Hematopoietic multipotent progenitor cell (in vitro differentiated cells): ENCODE results near the gene BEND5. TPM values are rescaled to one million over a fixed set of nuclear protein-coding genes. Genes with fewer than 3 reads are reported as not detected.

Experiments used
- DNase-seq, 3 donors: peaks; one replicate each; pipeline ENCODE4 v3.0.0-alpha.2; 2011 to 2015; ENCODE audit warnings: low read depth in 2 of 3, low spot score in 2 of 3
- total RNA-seq: library from RNA; depleted of rRNA; stranded (reverse); fragments of >200 nt; gene quantifications from one replicate; pipeline ENCODE4 v1.2.3, GENCODE V29; 2012

Gene BEND5
- total RNA-seq, 1 donor: 9.2 TPM

- DNase-seq: no peak
Measured at GRCh38 chr1:48726139-48726538, 50.6 kb downstream of the BEND5 start.

GRCh38 chr1:48725341-48726046 lies 51.2 kb downstream of the BEND5 start:
- DNase-seq: no peak

DNA sequence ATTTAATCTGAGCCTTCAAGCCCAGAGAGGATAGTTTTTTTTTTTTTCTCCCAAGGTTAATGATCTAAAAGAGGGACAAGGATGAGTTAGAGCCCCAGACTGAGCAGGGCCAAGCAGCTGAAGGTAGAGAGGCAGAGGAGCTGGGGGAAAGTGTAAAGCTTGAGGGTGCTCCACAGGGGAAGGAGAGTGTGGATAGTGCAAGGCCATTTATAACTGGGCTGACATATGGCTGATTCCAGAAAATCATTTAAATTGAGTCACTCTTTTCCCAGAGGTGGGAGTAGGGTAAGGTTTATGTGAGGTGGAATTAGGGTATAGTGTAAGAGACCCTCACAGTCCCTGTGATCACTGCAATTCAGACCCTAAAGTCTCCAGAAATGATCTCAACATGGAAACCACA lies 55.8 kb downstream of the BEND5 start:
- DNase-seq: no peak

- no peak for DNase-seq
Measured at GRCh38 chr1:48718705-48719104, 58.0 kb downstream of the BEND5 start.

GRCh38 chr1:48718116-48718630 lies 58.5 kb downstream of the BEND5 start:
- DNase-seq: no peak

DNA sequence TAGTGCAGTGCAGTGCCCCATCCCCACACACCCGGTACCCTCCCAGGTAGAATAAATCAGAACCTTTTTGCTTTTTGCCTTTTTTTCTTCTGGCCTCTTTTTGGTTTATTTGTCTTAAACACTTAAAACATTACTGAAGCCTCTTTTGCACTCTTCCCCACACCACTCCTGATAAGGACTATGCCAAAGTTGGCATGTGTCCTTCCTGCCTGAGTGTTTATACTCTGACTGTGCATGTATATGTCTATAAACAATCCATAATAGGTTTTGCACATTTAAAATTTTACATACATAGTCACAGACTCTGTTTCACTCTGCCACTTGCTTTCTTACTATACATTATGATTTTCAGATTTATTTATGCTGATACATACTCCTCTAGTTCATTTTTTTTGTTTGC lies 59.6 kb downstream of the BEND5 start:
- DNase-seq: no peak

DNA sequence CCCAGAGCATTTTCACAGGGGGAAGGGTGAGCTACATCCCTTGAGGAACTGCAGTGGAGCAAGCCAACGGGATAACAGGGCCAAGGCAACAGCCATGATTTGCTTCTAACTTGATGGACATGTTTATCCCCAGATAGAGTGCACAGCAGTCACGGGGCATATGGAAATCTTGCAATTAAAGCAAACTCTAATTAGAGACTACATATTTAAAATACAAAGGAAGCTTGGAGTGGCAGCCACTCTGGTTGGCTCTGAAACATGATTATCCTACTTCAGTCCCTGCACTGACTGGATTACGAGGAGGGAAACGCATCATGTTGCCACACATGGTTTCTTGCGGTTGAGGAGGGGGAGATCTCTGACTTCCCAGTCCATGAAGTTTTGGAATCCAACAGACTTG lies 60.8 kb downstream of the BEND5 start:
- no peak for DNase-seq

DNA sequence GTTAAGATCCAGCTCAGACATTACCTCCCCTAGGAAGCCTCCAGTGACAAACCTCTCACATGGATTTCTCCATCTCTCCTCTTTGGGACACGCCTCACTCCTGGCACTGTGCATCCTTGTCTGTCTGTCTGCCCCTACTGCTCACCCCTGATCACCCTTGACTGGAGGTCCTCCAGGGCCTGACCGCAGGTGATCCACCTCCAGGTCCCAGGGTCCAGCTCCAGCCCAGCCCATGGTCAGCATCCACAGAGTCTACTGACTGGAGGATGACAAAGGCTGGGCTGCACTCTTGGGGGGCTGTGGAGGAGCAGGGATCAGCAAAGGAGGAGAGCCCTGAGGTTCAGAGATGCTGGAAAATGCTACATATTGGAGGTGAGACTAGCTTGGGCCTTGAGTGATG lies 65.8 kb downstream of the BEND5 start:
- DNase-seq: no peak

- no peak for DNase-seq
Measured at GRCh38 chr1:48710318-48710717, 66.4 kb downstream of the BEND5 start.

GRCh38 chr1:48704736-48705135 lies 72.0 kb downstream of the BEND5 start:
- DNase-seq: no peak

GRCh38 chr1:48701445-48701844 lies 75.2 kb downstream of the BEND5 start:
- DNase-seq: no peak

GRCh38 chr1:48697066-48697707 lies 79.5 kb downstream of the BEND5 start:
- peak in 2 of 3 donors; percentile 26 to 67 for DNase-seq

- no peak for DNase-seq
Measured at GRCh38 chr1:48695161-48695560, 81.5 kb downstream of the BEND5 start.

DNA sequence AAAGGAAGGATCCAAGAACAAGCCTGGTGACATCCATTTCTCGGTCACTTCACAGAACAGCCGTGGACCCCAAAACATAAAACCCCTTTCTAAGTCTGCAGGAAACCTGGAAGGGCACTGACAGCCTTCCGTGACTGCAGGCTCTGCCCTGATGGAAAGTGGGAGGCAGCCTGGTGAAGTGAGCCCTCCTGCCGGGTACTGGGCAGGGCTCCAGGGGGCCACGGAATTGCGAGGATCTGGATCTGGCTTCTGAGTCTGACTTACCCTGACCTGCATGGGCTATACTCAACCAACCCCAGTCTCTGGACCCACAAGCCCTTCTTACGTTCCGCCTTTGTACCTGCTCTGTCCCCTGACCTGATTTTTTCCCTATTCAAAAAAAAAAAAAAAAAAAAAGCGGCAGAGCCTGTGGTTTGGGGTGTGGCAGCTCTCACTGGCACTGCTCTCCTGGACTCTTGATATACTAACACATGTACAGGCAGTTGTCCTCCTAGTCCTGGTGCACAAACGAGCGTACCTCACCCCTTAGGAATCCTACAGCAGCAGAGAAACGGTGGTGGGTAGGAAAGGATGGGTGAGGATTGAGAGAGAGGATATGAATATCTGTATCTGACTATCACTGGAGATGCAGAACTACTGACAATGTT lies 82.9 kb downstream of the BEND5 start:
- DNase-seq: no peak

DNA sequence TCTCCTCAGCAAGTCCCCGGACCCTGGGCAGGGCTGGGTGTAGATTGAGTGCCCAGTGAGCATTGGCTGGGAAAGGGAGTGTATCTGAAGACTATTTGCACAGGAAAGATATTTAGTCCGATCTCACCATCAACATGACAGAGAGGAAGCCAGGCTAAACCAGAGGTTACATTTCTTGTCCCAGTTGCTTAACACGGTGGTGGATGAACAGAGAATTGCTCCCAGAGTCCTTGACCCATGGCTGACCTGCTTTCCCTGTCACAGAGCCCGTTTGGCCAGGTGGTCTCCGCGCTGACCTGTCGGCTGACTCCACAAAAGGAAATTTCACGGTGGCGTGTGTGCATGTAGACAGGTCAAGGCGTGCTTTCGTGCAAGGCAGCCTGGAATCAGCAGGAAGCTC lies 83.5 kb downstream of the BEND5 start:
- DNase-seq: no peak

- no peak for DNase-seq
Measured at GRCh38 chr1:48692235-48692634, 84.5 kb downstream of the BEND5 start.

- DNase-seq: no peak
Measured at GRCh38 chr1:48691429-48692001, 85.2 kb downstream of the BEND5 start.

GRCh38 chr1:48688102-48688760 lies 88.5 kb downstream of the BEND5 start:
- DNase-seq: peak in 1 of 3 donors; percentile 33

GRCh38 chr1:48687282-48688045 lies 89.2 kb downstream of the BEND5 start:
- DNase-seq: no peak

- DNase-seq: no peak
Measured at GRCh38 chr1:48686159-48686558, 90.5 kb downstream of the BEND5 start.
